Endometrial microvascular endothelial cells (primary cell): ENCODE data around the gene HAUS8. TPM values are rescaled to one million over a fixed set of nuclear protein-coding genes. Genes with fewer than 3 reads are reported as not detected.
"Not testable (repeated sequence)": the region's sequence is repeated elsewhere in the genome, so short reads cannot be mapped to it uniquely, and the experiment has no call there.

ENCODE experiments used
- in situ Hi-C: cut with HindIII; loops from 2 replicates; pipeline ENCODE4 v1.10.0; 2017; ENCODE audit warnings: low sequenced_read_pairs, low pct_unique_long_range_greater_than_20kb; ENCODE audit errors: inconsistent ontology term
- total RNA-seq: library from RNA; depleted of rRNA; stranded (reverse); fragments of >200 nt; gene quantifications from one replicate; pipeline ENCODE4 v1.2.3, GENCODE V29; 2015; ENCODE audit errors: inconsistent ontology term

The HAUS8 gene
- total RNA-seq, 1 donor from 2014 or later, result 14.2 TPM

- in situ Hi-C loops, result no loop called here
Measured at GRCh38 chr19:17105556-17105955, 30.3 kb upstream of the HAUS8 start.

GRCh38 chr19:17104679-17105078 lies 29.4 kb upstream of the HAUS8 start:
- in situ Hi-C loops, result no loop called here

GRCh38 chr19:17103177-17103576 lies 27.9 kb upstream of the HAUS8 start:
- in situ Hi-C loops, result no loop called here

- in situ Hi-C loops, result no loop called here
Measured at GRCh38 chr19:17101686-17102628, 26.7 kb upstream of the HAUS8 start.

GRCh38 chr19:17098326-17098725 lies 23.1 kb upstream of the HAUS8 start:
- in situ Hi-C loops, result no loop called here

- in situ Hi-C loops, result no loop called here
Measured at GRCh38 chr19:17097593-17098126, 22.4 kb upstream of the HAUS8 start.

- in situ Hi-C loops, result no loop called here
Measured at GRCh38 chr19:17095141-17095919, 20.1 kb upstream of the HAUS8 start.

- in situ Hi-C loops, result not testable (repeated sequence)
Measured at GRCh38 chr19:17094694-17095093, 19.4 kb upstream of the HAUS8 start.

GRCh38 chr19:17092696-17093095 lies 17.4 kb upstream of the HAUS8 start:
- in situ Hi-C loops, result no loop called here

- in situ Hi-C loops, result no loop called here
Measured at GRCh38 chr19:17091758-17092333, 16.6 kb upstream of the HAUS8 start.

- in situ Hi-C loops, result no loop called here
Measured at GRCh38 chr19:17090583-17090982, 15.3 kb upstream of the HAUS8 start.

GRCh38 chr19:17088552-17088951 lies 13.3 kb upstream of the HAUS8 start:
- in situ Hi-C loops, result no loop called here

- in situ Hi-C loops, result no loop called here
Measured at GRCh38 chr19:17086834-17087233, 11.6 kb upstream of the HAUS8 start.

- in situ Hi-C loops, result no loop called here
Measured at GRCh38 chr19:17086120-17086519, 10.9 kb upstream of the HAUS8 start.

- in situ Hi-C loops, result no loop called here
Measured at GRCh38 chr19:17081672-17082630, 6.7 kb upstream of the HAUS8 start.

GRCh38 chr19:17080440-17080801 lies 5.2 kb upstream of the HAUS8 start:
- in situ Hi-C loops, result no loop called here

- in situ Hi-C loops, result no loop called here
Measured at GRCh38 chr19:17079710-17080439, 4.6 kb upstream of the HAUS8 start.
